H9 (cell line): ENCODE measurements around the gene NDUFS2. TPM values are rescaled to one million over a fixed set of nuclear protein-coding genes. Genes with fewer than 3 reads are reported as not detected.

Experiments
- DNase-seq: peaks from one replicate; pipeline ENCODE4 v3.0.0-alpha.2; 2017
- H2AFZ ChIP-seq: one replicate; pipeline ENCODE4 v1.6.1; 2013; ENCODE audit warnings: mild to moderate bottlenecking, low read length, control low read depth, moderate library complexity
- H2AK5ac ChIP-seq: 2 replicates; pipeline ENCODE4 v1.6.1; 2013; ENCODE audit warnings: low read length, control low read depth, mixed read lengths; ENCODE audit not compliant: insufficient read length
- H2BK120ac ChIP-seq: one replicate; pipeline ENCODE4 v1.6.1; 2013; ENCODE audit warnings: low read depth, mild to moderate bottlenecking, low read length, control low read depth, inconsistent platforms; ENCODE audit not compliant: poor library complexity, severe bottlenecking
- H2BK12ac ChIP-seq: 2 replicates; pipeline ENCODE4 v1.6.1; 2013; ENCODE audit warnings: low read length, control low read depth, mixed read lengths, low read depth; ENCODE audit not compliant: insufficient read length
- H2BK15ac ChIP-seq: 2 replicates; pipeline ENCODE4 v1.6.1; 2013; ENCODE audit warnings: low read depth, low read length, control low read depth
- H2BK20ac ChIP-seq: one replicate; pipeline ENCODE4 v1.6.1; 2013; ENCODE audit warnings: low read depth, mild to moderate bottlenecking, low read length, control low read depth, inconsistent platforms; ENCODE audit not compliant: poor library complexity, severe bottlenecking
- H2BK5ac ChIP-seq: 2 replicates; pipeline ENCODE4 v1.6.1; 2013; ENCODE audit warnings: low read length, control low read depth, mixed read lengths; ENCODE audit not compliant: insufficient read length
- H3K14ac ChIP-seq: 2 replicates; pipeline ENCODE4 v1.6.1; 2013; ENCODE audit warnings: low read length, control low read depth; ENCODE audit not compliant: insufficient read depth
- H3K18ac ChIP-seq: 2 replicates; pipeline ENCODE4 v1.6.1; 2013; ENCODE audit warnings: low read depth, mild to moderate bottlenecking, mixed read lengths, low read length, control low read depth; ENCODE audit not compliant: insufficient read length
- H3K23ac ChIP-seq: 2 replicates; pipeline ENCODE4 v1.6.1; 2013; ENCODE audit warnings: low read length, control low read depth, mixed read lengths, low read depth; ENCODE audit not compliant: insufficient read length
- H3K23me2 ChIP-seq: 2 replicates; pipeline ENCODE4 v1.6.1; 2013; ENCODE audit warnings: low read depth, mild to moderate bottlenecking, mixed read lengths, low read length, control low read depth; ENCODE audit not compliant: insufficient read length, poor library complexity, severe bottlenecking
- H3K27ac ChIP-seq: 2 replicates; pipeline ENCODE4 v1.5.1; 2013; ENCODE audit warnings: low read length, control low read depth, mixed read lengths, low read depth; ENCODE audit not compliant: insufficient read length
- H3K27me3 ChIP-seq: 2 replicates; pipeline ENCODE4 v1.6.1; 2013; ENCODE audit warnings: low read length, control low read depth, inconsistent platforms; ENCODE audit not compliant: insufficient read depth
- H3K4ac ChIP-seq: 2 replicates; pipeline ENCODE4 v1.6.1; 2013; ENCODE audit warnings: low read depth, mild to moderate bottlenecking, control low read depth, inconsistent platforms, low read length, moderate library complexity
- H3K4me1 ChIP-seq: 2 replicates; pipeline ENCODE4 v1.6.1; 2013; ENCODE audit warnings: low read length, control low read depth, inconsistent platforms; ENCODE audit not compliant: insufficient read depth
- H3K4me2 ChIP-seq: 2 replicates; pipeline ENCODE4 v1.6.1; 2013; ENCODE audit warnings: low read length, control low read depth, mixed read lengths; ENCODE audit not compliant: insufficient read length, insufficient read depth
- H3K56ac ChIP-seq: 2 replicates; pipeline ENCODE4 v1.6.1; 2013; ENCODE audit warnings: low read depth, mild to moderate bottlenecking, mixed read lengths, low read length, control low read depth; ENCODE audit not compliant: insufficient read length
- H3K79me1 ChIP-seq: 2 replicates; pipeline ENCODE4 v1.6.1; 2013; ENCODE audit warnings: low read depth, mild to moderate bottlenecking, moderate library complexity, low read length, control low read depth, inconsistent platforms; ENCODE audit not compliant: insufficient read depth, poor library complexity, severe bottlenecking
- H3K79me2 ChIP-seq: 2 replicates; pipeline ENCODE4 v1.6.1; 2013; ENCODE audit warnings: low read length, control low read depth, inconsistent platforms; ENCODE audit not compliant: insufficient read depth
- H3K9ac ChIP-seq: 2 replicates; pipeline ENCODE4 v1.6.1; 2013; ENCODE audit warnings: low read length, control low read depth, mixed read lengths; ENCODE audit not compliant: insufficient read length; ENCODE audit errors: extremely low read depth
- H3K9me3 ChIP-seq: one replicate; pipeline ENCODE4 v1.6.1; 2013; ENCODE audit warnings: low read depth, low read length, inconsistent platforms; ENCODE audit not compliant: control insufficient read depth
- H3T11ph ChIP-seq: one replicate; pipeline ENCODE4 v1.6.1; 2013; ENCODE audit warnings: mild to moderate bottlenecking, low read length, control low read depth, inconsistent platforms
- H4K20me1 ChIP-seq: one replicate; pipeline ENCODE4 v1.6.1; 2013; ENCODE audit not compliant: control insufficient read depth, insufficient read length, insufficient read depth
- H4K5ac ChIP-seq: 2 replicates; pipeline ENCODE4 v1.6.1; 2013; ENCODE audit warnings: low read depth, mild to moderate bottlenecking, mixed read lengths, low read length, control low read depth; ENCODE audit not compliant: insufficient read length
- H4K8ac ChIP-seq: replicated peaks from 2 replicates; pipeline ENCODE4 v1.6.1; 2013; ENCODE audit warnings: low read length, control low read depth, mixed read lengths, low read depth; ENCODE audit not compliant: insufficient read length
- H4K91ac ChIP-seq: 2 replicates; pipeline ENCODE4 v1.6.1; 2013; ENCODE audit warnings: low read depth, mild to moderate bottlenecking, moderate library complexity, mixed read lengths, low read length, control low read depth; ENCODE audit not compliant: insufficient read length
- H3K27ac Mint-ChIP-seq, 3 experiments: 2 replicates in 2 of 3; 3 replicates in 1 of 3; pipeline ENCODE4 v1.8.0; 2020 to 2021; ENCODE audit warnings: mixed read lengths in 3 of 3, mild to moderate bottlenecking in 1 of 3, moderate library complexity in 1 of 3
- H3K27me3 Mint-ChIP-seq: 2 replicates; pipeline ENCODE4 v1.8.0; 2021; ENCODE audit warnings: low read depth, mild to moderate bottlenecking, moderate library complexity, mixed read lengths
- H3K36me3 Mint-ChIP-seq, 3 experiments: 2 replicates in 2 of 3; 3 replicates in 1 of 3; pipeline ENCODE4 v1.8.0; 2020 to 2021; ENCODE audit warnings: low read depth in 3 of 3, mixed read lengths in 3 of 3; ENCODE audit not compliant: insufficient read depth in 1 of 3
- H3K4me1 Mint-ChIP-seq, 2 experiments: 2 replicates each; pipeline ENCODE4 v1.8.0; 2020; ENCODE audit warnings: mixed read lengths in 2 of 2
- H3K4me3 Mint-ChIP-seq, 2 experiments: 2 replicates in 1 of 2; 3 replicates in 1 of 2; pipeline ENCODE4 v1.8.0; 2020 to 2021; ENCODE audit warnings: mild to moderate bottlenecking in 2 of 2, mixed read lengths in 2 of 2, moderate library complexity in 1 of 2
- H3K9me3 Mint-ChIP-seq, 2 experiments: 2 replicates in 1 of 2; 3 replicates in 1 of 2; pipeline ENCODE4 v1.8.0; 2020; ENCODE audit warnings: mild to moderate bottlenecking in 2 of 2, mixed read lengths in 2 of 2, moderate library complexity in 1 of 2
- whole genome bisulfite sequencing: extraction: QIAGEN DNeasy Blood & Tissue Kit; methylation state at CpG from one replicate; pipeline ENCODE4 v1.1.7; 2013; ENCODE audit warnings: missing lambda C conversion rate, low lambda C conversion rate, mixed read lengths; ENCODE audit not compliant: insufficient read length; ENCODE audit errors: extremely low coverage; 5-methylcytosine and 5-hydroxymethylcytosine counted together
- total RNA-seq: library from RNA; stranded (reverse); gene quantifications from 2 replicates; pipeline ENCODE4 v1.2.1, GENCODE V29; 2021
- TF ChIP-seq, protein P1 (sequence below): fragments of 200-600 bp; sonication (generic); conservative IDR thresholded peaks from 3 replicates; pipeline ENCODE4 v1.8.0; 2021; ENCODE audit warnings: antibody characterized with exemption, mild to moderate bottlenecking

The NDUFS2 gene
- total RNA-seq, 1 experiment from 2014 or later: 84.5 TPM

DNA sequence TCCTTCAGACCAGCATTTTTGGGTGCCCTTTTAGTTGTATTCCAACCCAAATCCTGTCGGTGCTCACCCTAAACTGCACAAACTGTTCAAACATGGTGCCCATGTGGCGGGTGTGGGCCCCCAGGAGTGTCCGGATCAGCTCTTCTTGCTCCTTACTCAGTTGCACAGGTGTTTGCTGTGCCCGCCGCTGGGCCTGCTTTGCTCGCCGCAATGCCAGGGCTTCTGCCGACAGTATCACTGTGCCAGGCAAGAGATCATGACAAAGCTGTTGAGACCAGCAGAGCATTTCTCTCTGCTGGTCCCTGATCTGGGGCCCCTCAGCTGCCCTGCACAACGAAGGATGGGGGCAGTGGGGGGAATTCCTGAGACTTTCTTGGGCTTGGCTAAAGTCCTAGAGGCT lies 30.9 kb downstream of the NDUFS2 start:
- Histone ChIP-seq H4K20me1 (no peaks in the 10 kb centered on the region), H3K18ac (no peak overlapping the region), H3K14ac (no peak overlapping the region), H2BK20ac (no peak overlapping the region), H3K4me1 (no peaks in the 10 kb centered on the region), H3K79me1 (no peaks in the 10 kb centered on the region), H3K4ac (no peak overlapping the region), H3T11ph (no peak overlapping the region), H2AFZ (no peak overlapping the region), H2BK15ac (no peak overlapping the region), H3K56ac (no peak overlapping the region), H2BK5ac (no peak overlapping the region), H4K8ac (no peak overlapping the region), H4K5ac (no peak overlapping the region), H3K27ac (no peak overlapping the region), H2BK120ac (no peak overlapping the region), H3K9ac (no peak overlapping the region), H3K4me2 (no peak overlapping the region), H3K27me3 (no peaks in the 10 kb centered on the region), H3K9me3 (no peaks in the 10 kb centered on the region), H2AK5ac (no peak overlapping the region), H3K23ac (no peak overlapping the region), H3K23me2 (no peaks in the 10 kb centered on the region), H4K91ac (no peak overlapping the region), H2BK12ac (no peak overlapping the region), H3K79me2 (no peaks in the 10 kb centered on the region)
- Mint-ChIP-seq H3K9me3 (no peaks in the 10 kb centered on the region), H3K4me1 (peaks cover 5% of the 10 kb centered on the region in 2 experiments; a peak in 2 of 4 replicates), H3K36me3 (peaks cover 12 to 17% (median 14%) of the 10 kb centered on the region in 3 experiments; a peak in 6 of 7 replicates), H3K27ac (no peak overlapping the region; a peak in 1 of 7 replicates), H3K4me3 (no peak overlapping the region), H3K27me3 (no peaks in the 10 kb centered on the region; the same call in 1 of the 2 replicates)
- no CpG with 5 or more reads among the region's 9 CpGs for WGBS
- DNase-seq: no peak
- TF ChIP-seq, protein P1, sequence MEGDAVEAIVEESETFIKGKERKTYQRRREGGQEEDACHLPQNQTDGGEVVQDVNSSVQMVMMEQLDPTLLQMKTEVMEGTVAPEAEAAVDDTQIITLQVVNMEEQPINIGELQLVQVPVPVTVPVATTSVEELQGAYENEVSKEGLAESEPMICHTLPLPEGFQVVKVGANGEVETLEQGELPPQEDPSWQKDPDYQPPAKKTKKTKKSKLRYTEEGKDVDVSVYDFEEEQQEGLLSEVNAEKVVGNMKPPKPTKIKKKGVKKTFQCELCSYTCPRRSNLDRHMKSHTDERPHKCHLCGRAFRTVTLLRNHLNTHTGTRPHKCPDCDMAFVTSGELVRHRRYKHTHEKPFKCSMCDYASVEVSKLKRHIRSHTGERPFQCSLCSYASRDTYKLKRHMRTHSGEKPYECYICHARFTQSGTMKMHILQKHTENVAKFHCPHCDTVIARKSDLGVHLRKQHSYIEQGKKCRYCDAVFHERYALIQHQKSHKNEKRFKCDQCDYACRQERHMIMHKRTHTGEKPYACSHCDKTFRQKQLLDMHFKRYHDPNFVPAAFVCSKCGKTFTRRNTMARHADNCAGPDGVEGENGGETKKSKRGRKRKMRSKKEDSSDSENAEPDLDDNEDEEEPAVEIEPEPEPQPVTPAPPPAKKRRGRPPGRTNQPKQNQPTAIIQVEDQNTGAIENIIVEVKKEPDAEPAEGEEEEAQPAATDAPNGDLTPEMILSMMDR: no peak
